Measurements from ENCODE around the gene MMP19.

Gene MMP19

GRCh38 chr12:55827806-55828205 lies 14.9 kb downstream of the MMP19 start:
- TF ChIP-seq CTCF (IDR thresholded peaks at IDR 0.05): no peak

- TF ChIP-seq CTCF (IDR thresholded peaks at IDR 0.05): no peak
Measured at GRCh38 chr12:55824726-55825125, 18.0 kb downstream of the MMP19 start.

- no peak for TF ChIP-seq CTCF (IDR thresholded peaks at IDR 0.05)
Measured at GRCh38 chr12:55823419-55823818, 19.3 kb downstream of the MMP19 start.

GRCh38 chr12:55822228-55822627 lies 20.5 kb downstream of the MMP19 start:
- TF ChIP-seq CTCF (IDR thresholded peaks at IDR 0.05): no peak

GRCh38 chr12:55820679-55821078 lies 22.1 kb downstream of the MMP19 start:
- TF ChIP-seq CTCF (IDR thresholded peaks at IDR 0.05): peak; percentile 14; the same call in 1 of the 2 replicates

GRCh38 chr12:55818886-55819285 lies 23.9 kb downstream of the MMP19 start:
- TF ChIP-seq CTCF (IDR thresholded peaks at IDR 0.05): no peak

- TF ChIP-seq CTCF (IDR thresholded peaks at IDR 0.05): no peak
Measured at GRCh38 chr12:55818140-55818728, 24.5 kb downstream of the MMP19 start.

Measured in LNCAP (cell line).